GM21786 (cell line): ENCODE measurements around the gene DNAH8.
"Not testable (repeated sequence)": the region's sequence is repeated elsewhere in the genome, so short reads cannot be mapped to it uniquely, and the experiment has no call there.

Experiments used
- ATAC-seq: cut with Tn5 transposase; IDR thresholded peaks from one replicate; pipeline ENCODE4 v1.9.1; 2021; ENCODE audit not compliant: unreplicated experiment

The DNAH8 gene

GRCh38 chr6:38901802-38902522 is 186.9 kb downstream of the DNAH8 start:
- no peak for ATAC-seq

GRCh38 chr6:38906582-38906981 is 191.5 kb downstream of the DNAH8 start:
- ATAC-seq: no peak

GRCh38 chr6:38907264-38907663 is 192.2 kb downstream of the DNAH8 start:
- no peak for ATAC-seq

GRCh38 chr6:38909015-38909730 is 194.1 kb downstream of the DNAH8 start:
- ATAC-seq: no peak

GRCh38 chr6:38910207-38910606 is 195.1 kb downstream of the DNAH8 start:
- no peak for ATAC-seq

- no peak for ATAC-seq
These were observed 197.3 kb downstream of the DNAH8 start for GRCh38 chr6:38912378-38912777.

- ATAC-seq: no peak
These were observed 200.3 kb downstream of the DNAH8 start for GRCh38 chr6:38915205-38915925.

GRCh38 chr6:38921540-38921939 is 206.4 kb downstream of the DNAH8 start:
- not testable (repeated sequence) for ATAC-seq

GRCh38 chr6:38924791-38925509 is 209.8 kb downstream of the DNAH8 start:
- ATAC-seq: no peak

GRCh38 chr6:38929560-38929959 is 214.4 kb downstream of the DNAH8 start:
- no peak for ATAC-seq

GRCh38 chr6:38933426-38933825 is 218.3 kb downstream of the DNAH8 start:
- no peak for ATAC-seq

GRCh38 chr6:38935051-38935450 is 219.9 kb downstream of the DNAH8 start:
- ATAC-seq: no peak

- no peak for ATAC-seq
These were observed 222.9 kb downstream of the DNAH8 start for GRCh38 chr6:38937839-38938613.

GRCh38 chr6:38938741-38939140 is 223.6 kb downstream of the DNAH8 start:
- no peak for ATAC-seq

- no peak for ATAC-seq
These were observed 227.3 kb downstream of the DNAH8 start for GRCh38 chr6:38942442-38942841.

GRCh38 chr6:38942965-38943364 is 227.9 kb downstream of the DNAH8 start:
- ATAC-seq: no peak

- no peak for ATAC-seq
These were observed 228.9 kb downstream of the DNAH8 start for GRCh38 chr6:38943964-38944363.

- ATAC-seq: no peak
These were observed 229.7 kb downstream of the DNAH8 start for GRCh38 chr6:38944655-38945279.

- no peak for ATAC-seq
These were observed 240.8 kb downstream of the DNAH8 start for GRCh38 chr6:38955861-38956260.

GRCh38 chr6:38957426-38957825 is 242.3 kb downstream of the DNAH8 start:
- ATAC-seq: no peak
